Subcutaneous adipose tissue (tissue), 4 donors: ENCODE results near the gene MUSTN1. TPM values are rescaled to one million over a fixed set of nuclear protein-coding genes. Genes with fewer than 3 reads are reported as not detected.

Experiments used
- total RNA-seq, 4 donors: library from RNA; depleted of rRNA; stranded (reverse); fragments of >200 nt; gene quantifications; one replicate each; pipeline ENCODE4 v1.1.0, GENCODE V29; 2016
- TF ChIP-seq, protein P1 (sequence below): fragments of 450-650 bp; IDR thresholded peaks from one replicate; pipeline ENCODE4 v1.5.1; 2016; ENCODE audit warnings: low read depth, mild to moderate bottlenecking, control low read depth, antibody characterized with exemption, moderate library complexity

The MUSTN1 gene
- total RNA-seq, 4 donors from 2014 or later, result 1.3 to 13.0 (median 6.8) TPM

GRCh38 chr3:52795298-52795900, 39.4 kb downstream of the MUSTN1 start:
- TF ChIP-seq, protein P1, sequence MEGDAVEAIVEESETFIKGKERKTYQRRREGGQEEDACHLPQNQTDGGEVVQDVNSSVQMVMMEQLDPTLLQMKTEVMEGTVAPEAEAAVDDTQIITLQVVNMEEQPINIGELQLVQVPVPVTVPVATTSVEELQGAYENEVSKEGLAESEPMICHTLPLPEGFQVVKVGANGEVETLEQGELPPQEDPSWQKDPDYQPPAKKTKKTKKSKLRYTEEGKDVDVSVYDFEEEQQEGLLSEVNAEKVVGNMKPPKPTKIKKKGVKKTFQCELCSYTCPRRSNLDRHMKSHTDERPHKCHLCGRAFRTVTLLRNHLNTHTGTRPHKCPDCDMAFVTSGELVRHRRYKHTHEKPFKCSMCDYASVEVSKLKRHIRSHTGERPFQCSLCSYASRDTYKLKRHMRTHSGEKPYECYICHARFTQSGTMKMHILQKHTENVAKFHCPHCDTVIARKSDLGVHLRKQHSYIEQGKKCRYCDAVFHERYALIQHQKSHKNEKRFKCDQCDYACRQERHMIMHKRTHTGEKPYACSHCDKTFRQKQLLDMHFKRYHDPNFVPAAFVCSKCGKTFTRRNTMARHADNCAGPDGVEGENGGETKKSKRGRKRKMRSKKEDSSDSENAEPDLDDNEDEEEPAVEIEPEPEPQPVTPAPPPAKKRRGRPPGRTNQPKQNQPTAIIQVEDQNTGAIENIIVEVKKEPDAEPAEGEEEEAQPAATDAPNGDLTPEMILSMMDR, result no peak

DNA sequence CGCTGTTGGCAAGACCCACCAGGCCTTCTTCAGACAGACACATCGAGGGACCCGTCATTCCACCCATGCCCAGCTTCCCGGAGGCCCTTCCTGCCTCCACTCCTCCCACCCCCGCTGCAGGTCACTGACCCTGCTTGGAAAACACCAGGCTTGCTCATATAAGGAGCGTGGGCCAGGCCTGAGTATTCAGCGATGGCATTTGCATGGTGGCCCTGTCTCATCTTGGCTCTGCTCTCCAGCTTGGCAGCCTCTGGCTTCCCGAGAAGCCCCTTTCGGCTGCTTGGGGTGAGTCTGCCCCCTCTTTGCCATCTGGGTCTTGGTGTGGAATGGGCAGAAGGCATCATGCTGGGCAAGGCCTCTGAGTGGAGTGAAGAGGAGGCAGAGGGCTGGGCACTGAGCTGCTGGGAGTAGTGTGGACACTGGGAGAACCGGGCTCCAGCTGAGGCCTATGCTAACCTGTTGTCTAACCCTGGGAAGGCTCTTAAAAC, 40.2 kb downstream of the MUSTN1 start, which contains the start of gene ITIH3:
ITIH3 (plus strand) TSS at position 185 of the 488 bp plus-strand sequence; CDS start at position 193, 8 bp downstream.
- TF ChIP-seq, protein P1, result no peak

GRCh38 chr3:52793702-52794611, 40.9 kb downstream of the MUSTN1 start:
- TF ChIP-seq, protein P1, result no peak

DNA sequence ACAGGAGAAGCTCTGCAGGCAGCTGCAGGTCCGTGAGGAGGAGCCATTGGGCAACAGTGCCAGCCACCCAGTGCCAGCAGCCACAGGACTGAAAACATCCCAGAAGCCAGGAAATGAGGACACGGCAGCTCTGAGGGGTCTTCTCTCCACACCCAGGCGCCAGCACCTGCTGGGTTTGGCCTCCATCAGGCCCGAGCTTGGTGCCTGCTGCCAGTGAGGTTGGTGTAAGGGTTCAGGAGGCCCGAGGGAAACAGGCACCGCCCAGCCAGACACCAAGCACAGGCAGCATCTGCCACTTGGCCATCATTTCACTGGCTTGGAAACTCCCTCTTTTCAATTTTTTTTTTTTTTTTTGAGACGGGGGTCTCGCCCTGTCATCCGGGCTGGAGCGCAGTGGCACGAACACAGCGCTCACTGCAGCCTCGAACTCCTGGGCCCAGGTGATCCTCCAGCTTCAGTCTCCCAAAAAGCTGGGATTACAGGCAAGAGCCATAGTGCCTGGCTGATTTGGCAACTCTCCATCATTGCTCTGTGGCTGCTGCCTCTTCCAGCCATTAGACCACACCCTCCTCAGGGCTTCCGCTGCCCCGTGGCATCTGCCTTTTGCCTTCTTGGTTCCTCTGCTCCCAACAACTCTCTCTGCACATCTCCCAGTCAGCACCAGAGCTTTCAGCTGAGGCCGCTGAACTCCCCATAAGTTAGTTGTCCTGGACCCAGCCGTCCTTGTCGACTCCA, 41.7 kb downstream of the MUSTN1 start:
- TF ChIP-seq, protein P1, result no peak

- TF ChIP-seq, protein P1, result no peak
These were observed 42.4 kb downstream of the MUSTN1 start for GRCh38 chr3:52792413-52792812.

- TF ChIP-seq, protein P1, result no peak
These were observed 42.9 kb downstream of the MUSTN1 start for GRCh38 chr3:52791928-52792327.
